NCI-H1436 (cell line): ENCODE data around the gene UBE2J2.

Source experiments
- DNase-seq: peaks from one replicate; lab custom pipeline; 2025; lab: John Stamatoyannopoulos, UW

The UBE2J2 gene

GRCh38 chr1:1239614-1240347, 33.9 kb downstream of the UBE2J2 start:
- no peak for DNase-seq

GRCh38 chr1:1239227-1239613, 34.4 kb downstream of the UBE2J2 start:
- DNase-seq = no peak

DNA sequence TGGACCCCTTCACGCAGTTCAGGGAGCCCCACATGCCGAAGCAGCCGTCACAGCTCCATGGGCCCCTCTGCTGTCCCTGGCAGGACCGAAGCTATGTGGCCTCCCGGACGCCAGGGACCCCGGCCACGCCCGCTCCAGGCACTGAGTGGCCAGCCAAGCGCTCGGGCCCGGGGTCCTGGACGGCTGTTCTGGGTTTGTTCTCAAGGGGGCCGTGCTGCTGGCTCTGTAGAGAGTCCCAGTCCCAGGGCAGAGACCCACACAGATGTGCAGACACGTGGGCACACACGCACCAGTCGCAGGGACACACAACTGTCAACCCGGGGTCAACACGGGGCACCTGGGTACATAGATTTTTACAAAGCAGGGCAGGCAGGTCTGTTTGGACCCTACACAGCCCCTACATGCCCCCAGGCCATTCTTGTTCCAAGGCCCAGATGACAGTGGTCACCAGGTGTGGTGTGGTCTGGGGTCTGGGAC, 34.9 kb downstream of the UBE2J2 start:
- DNase-seq = no peak

DNA sequence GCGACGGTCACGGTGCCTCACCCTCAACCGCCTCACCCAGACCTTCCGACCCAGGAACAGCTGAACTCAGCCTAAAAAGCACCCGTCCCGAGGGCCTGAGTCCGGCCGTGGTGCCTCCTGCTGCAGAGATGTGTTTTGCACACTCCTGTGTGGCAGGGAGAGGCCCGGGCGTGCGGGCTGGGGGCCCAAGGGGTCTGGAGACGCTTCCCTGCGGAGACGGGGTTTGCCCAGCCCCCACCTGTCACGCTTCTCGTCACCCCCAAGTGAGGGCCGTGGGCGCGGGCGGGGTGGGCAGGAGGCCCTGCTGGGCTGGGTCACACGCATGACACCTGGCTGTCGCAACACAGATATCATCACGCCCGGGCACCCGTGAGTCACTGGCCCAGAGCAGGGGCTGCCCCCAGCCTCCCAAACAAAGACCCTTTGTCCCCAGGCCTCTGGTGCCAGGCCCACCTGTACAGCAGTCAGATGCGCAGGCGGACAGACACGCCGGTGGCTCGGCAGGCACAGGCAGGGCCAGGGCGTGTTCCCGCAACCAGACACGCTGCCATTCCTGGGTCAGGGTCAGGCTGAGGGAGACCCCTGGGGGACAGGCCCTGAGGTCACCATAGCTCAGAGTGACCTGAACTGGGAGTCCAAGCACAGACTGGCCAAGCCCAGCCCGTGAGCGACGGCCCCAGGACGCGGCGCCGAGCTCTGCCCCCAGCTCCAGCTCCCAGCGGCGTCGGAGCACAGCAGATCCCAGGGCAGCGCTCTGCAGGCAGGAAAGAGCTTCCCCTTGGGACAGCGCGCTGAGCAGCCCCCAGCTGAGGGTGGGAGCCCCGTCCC, 35.6 kb downstream of the UBE2J2 start:
- no peak for DNase-seq

DNA sequence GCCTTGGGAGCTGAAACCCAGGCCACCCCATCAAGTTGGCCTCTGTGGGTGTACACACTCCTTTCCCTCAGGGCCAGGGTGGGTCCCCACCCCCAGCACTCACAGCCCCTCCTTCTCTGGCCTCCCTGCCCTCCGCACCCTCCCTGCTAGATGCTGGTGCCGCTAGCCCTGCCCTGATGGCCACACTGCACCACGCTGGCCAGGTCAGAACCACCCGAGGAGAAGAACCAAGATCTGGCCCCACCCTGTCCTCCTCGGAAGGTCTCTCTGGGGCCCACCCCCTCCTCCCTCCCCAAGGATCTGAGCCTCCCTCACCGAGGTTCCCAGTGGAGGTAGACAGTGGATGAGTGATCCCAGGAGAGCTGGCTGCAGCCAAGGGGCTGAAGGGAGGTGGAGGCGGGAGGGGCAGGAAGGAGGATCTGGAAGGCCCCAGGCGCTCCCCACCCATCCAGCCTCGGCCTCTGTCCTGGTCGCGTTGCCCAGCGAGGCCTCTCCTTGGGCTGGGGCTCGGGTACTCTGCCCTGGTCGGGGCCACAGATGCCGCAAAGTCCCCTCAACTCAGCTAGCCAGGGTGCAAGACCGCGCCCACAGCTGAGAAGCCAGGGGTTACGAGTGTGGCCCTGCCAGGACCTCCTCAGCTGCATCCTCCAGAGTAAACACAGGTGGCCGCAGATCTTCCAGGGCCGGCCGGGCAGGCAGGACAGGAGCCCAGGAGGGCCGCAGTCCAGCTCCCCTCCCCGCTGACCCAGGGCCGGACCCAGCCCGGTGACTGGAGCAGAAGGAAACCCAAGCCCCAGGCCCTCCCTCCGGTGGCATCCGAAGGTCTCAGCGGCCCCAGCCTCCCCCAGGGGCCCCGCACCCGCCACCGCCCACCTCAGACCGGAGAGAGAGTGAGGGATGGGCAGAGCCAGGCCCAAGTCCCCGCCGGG, 36.4 kb downstream of the UBE2J2 start:
- DNase-seq = no peak

GRCh38 chr1:1236176-1236763, 37.4 kb downstream of the UBE2J2 start:
- no peak for DNase-seq

DNA sequence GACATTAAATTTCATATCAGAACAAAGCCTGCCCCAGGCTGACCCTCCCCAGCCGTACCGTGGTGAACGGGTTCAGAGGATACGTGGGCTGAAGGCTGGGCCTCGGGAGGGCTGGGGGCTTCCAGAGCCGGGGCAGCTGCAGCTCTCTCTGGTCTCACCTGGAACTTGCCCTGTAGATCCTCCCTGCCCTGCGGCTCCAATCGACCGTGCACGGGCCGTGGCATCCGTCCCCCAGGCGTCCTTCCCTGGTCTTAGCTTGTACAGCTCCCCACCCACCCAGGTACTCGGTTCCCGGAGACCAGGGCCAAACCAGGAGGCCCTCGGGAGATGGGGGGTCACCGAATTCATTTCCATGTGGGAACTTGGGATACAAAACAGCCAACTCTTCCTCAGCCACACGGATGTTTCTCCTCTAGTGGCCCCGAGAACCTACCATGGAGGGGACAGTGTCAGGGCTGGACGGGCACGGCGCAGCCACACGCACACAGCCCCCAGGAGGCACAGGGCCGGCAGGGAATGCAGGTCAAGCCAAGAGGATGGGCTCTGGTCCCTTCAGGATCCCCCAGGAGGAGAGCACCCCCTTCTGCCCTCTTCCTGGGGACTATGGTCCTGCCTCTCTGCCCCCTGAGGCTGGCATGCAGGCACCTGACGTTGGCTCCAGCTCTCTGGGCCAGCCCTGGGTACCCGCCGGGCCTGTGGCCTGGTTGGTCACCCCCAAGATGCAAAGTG, 38.5 kb downstream of the UBE2J2 start:
- no peak for DNase-seq

- DNase-seq = no peak
Observed at GRCh38 chr1:1234180-1234808, 39.4 kb downstream of the UBE2J2 start.

DNA sequence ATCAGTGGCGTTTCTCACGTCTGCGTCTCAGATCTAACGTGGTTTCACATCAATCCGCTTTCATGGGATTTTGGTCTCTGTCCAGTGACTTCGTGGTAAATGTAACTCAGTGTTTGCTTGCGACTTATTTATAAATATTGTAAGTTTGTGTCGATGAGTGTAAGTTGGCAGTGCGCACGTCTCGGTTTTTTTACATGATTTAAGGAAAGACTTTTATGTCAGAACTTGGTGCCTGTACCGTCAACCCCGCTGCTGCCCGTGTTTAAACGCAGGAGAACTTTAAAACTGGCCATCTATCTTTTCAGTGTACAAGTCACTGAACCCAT, 40.1 kb downstream of the UBE2J2 start:
- no peak for DNase-seq

DNA sequence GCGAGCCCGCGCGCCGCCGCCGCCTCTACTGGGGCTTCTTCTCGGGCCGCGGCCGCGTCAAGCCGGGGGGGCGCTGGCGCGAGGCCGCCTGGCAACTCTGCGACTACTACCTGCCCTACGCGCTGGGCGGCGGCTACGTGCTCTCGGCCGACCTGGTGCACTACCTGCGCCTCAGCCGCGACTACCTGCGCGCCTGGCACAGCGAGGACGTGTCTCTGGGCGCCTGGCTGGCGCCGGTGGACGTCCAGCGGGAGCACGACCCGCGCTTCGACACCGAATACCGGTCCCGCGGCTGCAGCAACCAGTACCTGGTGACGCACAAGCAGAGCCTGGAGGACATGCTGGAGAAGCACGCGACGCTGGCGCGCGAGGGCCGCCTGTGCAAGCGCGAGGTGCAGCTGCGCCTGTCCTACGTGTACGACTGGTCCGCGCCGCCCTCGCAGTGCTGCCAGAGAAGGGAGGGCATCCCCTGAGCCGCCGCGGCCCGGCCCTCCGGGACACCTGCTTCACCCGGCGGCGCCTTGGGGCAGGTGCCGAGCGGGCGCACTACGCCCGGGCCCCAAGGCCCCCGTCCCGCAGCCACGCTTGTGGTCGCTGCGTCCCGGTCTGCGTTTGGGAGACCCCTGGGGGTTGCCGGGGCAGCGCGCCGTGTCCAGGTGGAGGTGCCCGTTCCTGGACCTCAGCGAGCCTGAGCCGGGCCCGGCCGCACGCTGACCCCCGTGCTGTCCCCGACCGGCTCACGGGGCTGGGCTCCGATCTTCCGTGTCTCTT, 40.7 kb downstream of the UBE2J2 start:
- DNase-seq = no peak

DNA sequence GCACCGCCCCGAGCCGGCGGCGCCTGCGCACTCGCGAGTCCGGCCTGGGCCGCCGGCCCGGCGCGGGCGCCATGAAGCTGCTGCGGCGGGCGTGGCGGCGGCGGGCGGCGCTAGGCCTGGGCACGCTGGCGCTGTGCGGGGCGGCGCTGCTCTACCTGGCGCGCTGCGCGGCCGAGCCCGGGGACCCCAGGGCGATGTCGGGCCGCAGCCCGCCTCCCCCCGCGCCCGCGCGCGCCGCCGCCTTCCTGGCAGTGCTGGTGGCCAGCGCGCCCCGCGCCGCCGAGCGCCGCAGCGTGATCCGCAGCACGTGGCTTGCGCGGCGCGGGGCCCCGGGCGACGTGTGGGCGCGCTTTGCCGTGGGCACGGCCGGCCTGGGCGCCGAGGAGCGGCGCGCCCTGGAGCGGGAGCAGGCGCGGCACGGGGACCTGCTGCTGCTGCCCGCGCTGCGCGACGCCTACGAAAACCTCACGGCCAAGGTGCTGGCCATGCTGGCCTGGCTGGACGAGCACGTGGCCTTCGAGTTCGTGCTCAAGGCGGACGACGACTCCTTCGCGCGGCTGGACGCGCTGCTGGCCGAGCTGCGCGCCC, 41.4 kb downstream of the UBE2J2 start, which contains the start of gene B3GALT6:
Gene B3GALT6 (plus strand): TSS at position 30 of the 588 bp plus-strand sequence. CDS start 42 bp downstream, at position 72.
- DNase-seq = no peak

GRCh38 chr1:1231400-1232207, 42.0 kb downstream of the UBE2J2 start, which contains the start of gene SDF4:
Gene SDF4, minus strand, starts transcription at chr1:1232001. Its CDS starts 3,229 bp downstream, at chr1:1228772.
- peak; percentile 94 for DNase-seq

DNA sequence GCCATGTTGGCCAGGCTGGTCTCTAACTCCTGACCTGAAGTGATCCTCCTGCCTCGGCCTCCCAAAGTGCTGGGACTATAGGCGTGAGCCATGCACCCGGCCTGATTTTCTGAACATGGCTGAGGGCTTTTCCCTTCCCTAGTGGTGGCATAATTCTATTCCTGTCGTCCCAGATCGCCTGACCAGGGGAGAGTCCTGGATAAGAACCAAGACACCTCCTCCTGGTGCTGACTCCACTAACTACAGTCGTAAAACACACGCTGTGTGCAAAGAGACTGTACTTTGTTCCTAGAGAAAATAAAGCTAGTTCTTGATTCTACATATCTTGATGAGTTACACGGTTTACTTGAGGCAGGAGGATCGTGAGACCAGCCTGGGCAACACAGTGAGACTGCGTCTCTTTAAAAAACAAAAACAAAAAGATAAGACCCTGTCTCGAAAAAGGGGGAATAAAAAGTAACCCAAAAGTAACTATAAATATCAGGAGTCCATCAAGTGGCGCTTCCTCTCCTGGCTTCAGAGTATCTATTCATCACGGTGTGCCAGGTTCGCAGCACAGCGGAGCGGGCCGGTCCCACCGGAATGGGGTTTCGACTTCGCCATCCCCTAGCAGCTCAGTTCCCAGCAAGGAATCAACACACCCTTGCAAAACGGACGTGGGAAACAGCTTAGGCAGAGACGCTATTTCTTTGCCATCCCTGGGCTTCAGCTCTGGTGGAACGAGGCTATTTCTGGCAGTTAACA, 42.8 kb downstream of the UBE2J2 start:
- DNase-seq = no peak

- DNase-seq = no peak
Observed at GRCh38 chr1:1229770-1230169, 43.9 kb downstream of the UBE2J2 start.

GRCh38 chr1:1228596-1229321, 44.9 kb downstream of the UBE2J2 start:
- no peak for DNase-seq

GRCh38 chr1:1228187-1228586, 45.5 kb downstream of the UBE2J2 start:
- no peak for DNase-seq

DNA sequence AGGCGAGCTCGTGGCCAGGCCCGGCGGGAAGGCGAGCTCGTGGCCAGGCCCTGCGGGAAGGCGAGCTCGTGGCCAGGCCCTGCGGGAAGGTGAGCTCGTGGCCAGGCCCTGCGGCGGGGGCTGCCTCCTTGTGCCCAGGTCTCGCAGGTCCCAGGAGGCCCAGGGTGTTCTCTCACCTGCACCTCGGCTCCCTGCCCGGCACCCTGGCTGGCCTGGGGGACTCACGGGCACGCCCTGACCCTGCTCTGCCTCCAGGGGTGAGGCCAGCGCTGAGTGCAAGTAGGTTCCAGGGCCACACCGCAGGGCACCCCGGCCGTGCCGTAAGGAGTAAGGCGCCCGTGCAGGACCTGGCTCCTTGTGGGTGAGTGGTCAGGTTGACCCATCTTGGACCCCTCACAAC, 46.3 kb downstream of the UBE2J2 start:
- DNase-seq = no peak
